Skeletal muscle satellite cell (primary cell): Measurements from ENCODE around the gene HIVEP3.

Experiments
- H3K27me3 ChIP-seq: 2 replicates; pipeline ENCODE4 v1.7.0; 2013; ENCODE audit warnings: low read length; ENCODE audit not compliant: control insufficient read depth, insufficient read depth
- H3K36me3 ChIP-seq: 2 replicates; pipeline ENCODE4 v1.7.0; 2013; ENCODE audit warnings: mild to moderate bottlenecking, control low read depth, low read length; ENCODE audit not compliant: insufficient read depth
- H3K4me1 ChIP-seq: 2 replicates; pipeline ENCODE4 v1.7.0; 2013; ENCODE audit warnings: low read length; ENCODE audit not compliant: control insufficient read depth, insufficient read depth
- H3K4me2 ChIP-seq: 2 replicates; pipeline ENCODE4 v1.7.0; 2013; ENCODE audit warnings: mild to moderate bottlenecking, low read length
- H3K4me3 ChIP-seq: 2 replicates; pipeline ENCODE4 v1.7.0; 2013; ENCODE audit warnings: low read length
- H3K9ac ChIP-seq: 2 replicates; pipeline ENCODE4 v1.7.0; 2013; ENCODE audit warnings: mild to moderate bottlenecking, low read depth, low read length, moderate library complexity
- H3K9me3 ChIP-seq: replicated peaks from 2 replicates; pipeline ENCODE4 v1.7.0; 2013; ENCODE audit warnings: mild to moderate bottlenecking, control low read depth, low read length

HIVEP3 gene

DNA sequence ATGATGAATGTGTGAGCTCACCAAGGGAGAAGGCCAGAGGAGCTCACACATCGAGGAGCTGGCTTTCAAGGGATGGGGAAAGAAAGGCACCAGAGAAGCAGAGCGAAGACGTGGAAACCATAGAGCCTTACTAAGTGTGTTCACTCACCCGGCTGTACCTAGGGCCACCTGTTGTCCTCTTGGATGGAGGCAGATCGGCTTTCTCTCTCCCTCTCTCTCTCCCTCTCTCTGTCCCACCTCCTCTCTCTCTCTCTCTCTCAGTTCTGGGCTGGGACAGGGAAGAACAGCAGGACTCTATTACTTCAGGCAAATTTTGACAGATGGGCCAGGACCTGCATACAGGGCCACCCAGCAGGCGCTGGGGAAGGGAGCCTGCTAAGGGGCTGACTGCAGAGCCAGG lies 64.8 kb downstream of the HIVEP3 start:
- H3K9ac ChIP-seq, result no peak overlapping the region
- no peak overlapping the region for H3K4me3 ChIP-seq
- no peaks in the 10 kb centered on the region for H3K9me3 ChIP-seq
- H3K27me3 ChIP-seq, result peaks cover 9% of the 10 kb centered on the region
- H3K4me2 ChIP-seq, result no peak overlapping the region
- H3K4me1 ChIP-seq, result no peaks in the 10 kb centered on the region
- no peaks in the 10 kb centered on the region for H3K36me3 ChIP-seq

DNA sequence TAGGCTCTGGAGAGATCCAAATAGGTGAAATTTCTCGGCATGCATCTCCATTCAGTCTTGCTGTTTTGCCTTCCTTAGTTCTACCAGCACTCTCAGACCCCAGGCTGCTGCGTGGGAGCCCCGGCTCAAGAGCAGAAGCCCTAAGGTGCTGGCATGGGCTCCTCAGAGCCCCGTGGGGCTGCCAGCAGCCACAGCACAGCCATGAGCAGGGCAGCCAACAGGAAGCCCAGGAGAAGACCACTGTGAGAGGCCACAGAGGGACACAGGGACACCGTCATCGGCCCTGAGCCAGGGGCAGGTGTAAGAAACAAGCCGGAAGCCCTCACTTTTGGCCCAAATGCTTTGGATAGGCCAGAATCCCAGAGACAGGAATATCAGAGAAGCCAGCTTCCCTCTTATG lies 66.6 kb downstream of the HIVEP3 start:
- no peak overlapping the region for H3K4me3 ChIP-seq
- H3K27me3 ChIP-seq, result peaks cover 12% of the 10 kb centered on the region
- H3K9ac ChIP-seq, result no peak overlapping the region
- H3K9me3 ChIP-seq, result no peaks in the 10 kb centered on the region
- H3K4me1 ChIP-seq, result no peaks in the 10 kb centered on the region
- H3K36me3 ChIP-seq, result no peaks in the 10 kb centered on the region
- no peak overlapping the region for H3K4me2 ChIP-seq

DNA sequence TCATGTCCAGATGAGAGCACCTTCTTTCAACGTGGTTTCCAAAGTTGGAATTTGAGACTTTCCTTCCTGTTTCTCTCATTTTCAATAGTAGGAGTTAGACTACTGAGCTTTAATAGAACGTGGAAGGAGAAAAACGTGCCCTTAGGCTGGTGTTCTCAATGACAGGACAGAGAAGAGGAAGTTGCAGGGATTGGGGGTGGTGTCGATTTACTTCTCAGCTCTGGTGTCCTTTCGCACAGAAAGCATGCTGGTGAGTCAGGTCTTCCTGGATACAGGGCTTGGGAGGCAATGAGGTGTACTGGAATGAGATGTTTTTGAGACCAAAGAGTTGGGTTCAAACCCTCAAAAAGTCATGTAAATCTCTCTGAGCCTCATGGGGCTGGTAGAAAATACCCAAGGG lies 67.1 kb downstream of the HIVEP3 start:
- no peaks in the 10 kb centered on the region for H3K36me3 ChIP-seq
- H3K27me3 ChIP-seq, result peaks cover 15% of the 10 kb centered on the region
- no peaks in the 10 kb centered on the region for H3K9me3 ChIP-seq
- no peak overlapping the region for H3K4me3 ChIP-seq
- no peaks in the 10 kb centered on the region for H3K4me1 ChIP-seq
- H3K4me2 ChIP-seq, result no peak overlapping the region
- no peak overlapping the region for H3K9ac ChIP-seq

DNA sequence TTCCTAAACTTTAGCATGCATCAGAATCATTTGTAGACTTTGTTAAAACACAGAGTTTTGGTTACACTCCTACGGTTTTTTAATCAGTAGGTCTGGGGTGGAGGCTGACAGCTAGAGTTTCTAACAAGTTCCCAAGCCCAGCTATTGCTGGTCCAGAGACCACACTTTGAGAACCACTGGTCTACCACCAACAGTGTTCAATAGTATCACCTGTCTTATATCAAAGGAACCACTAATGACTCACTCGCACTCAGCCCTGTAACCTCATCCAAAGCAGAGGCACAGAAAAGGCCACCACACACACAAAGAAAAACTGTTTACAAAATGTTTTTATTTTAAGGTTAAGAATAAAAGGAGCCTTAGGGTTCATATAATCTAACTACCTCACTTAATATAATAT lies 68.7 kb downstream of the HIVEP3 start:
- H3K9ac ChIP-seq, result no peak overlapping the region

DNA sequence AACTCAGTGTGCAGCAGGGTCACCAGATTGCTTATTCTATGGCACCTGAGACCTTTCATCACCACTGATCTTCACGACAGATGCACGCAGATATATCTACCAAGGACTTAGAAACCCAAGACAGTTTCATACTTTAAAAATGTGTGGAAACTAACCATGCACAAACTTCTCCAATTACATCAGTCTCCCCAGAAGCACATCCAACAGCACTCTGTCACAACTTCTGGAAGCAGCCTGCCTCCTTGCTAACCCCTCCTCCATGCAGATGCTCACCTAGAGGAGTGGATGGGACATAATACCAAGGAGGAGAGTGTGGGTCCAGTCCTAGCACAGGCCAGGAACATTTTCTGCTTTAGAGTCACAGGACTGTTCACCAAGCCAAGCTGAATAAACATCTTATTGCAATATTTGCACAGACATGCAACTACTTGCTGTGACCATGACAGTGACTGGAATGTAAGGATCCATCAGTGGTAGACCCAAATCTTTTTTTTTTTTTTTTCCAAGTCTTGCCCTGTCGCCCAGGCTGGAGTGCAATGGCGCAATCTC lies 69.4 kb downstream of the HIVEP3 start:
- Histone ChIP-seq H3K4me1 (no peaks in the 10 kb centered on the region), H3K27me3 (peaks cover 10% of the 10 kb centered on the region), H3K9me3 (no peaks in the 10 kb centered on the region), H3K4me2 (no peak overlapping the region), H3K9ac (no peak overlapping the region), H3K4me3 (no peak overlapping the region), H3K36me3 (no peaks in the 10 kb centered on the region)

More for the DNA sequence above, 68.7 kb downstream of the HIVEP3 start:
- no peaks in the 10 kb centered on the region for H3K36me3 ChIP-seq
- no peaks in the 10 kb centered on the region for H3K9me3 ChIP-seq
- no peak overlapping the region for H3K4me3 ChIP-seq
- peaks cover 10% of the 10 kb centered on the region for H3K27me3 ChIP-seq
- no peaks in the 10 kb centered on the region for H3K4me1 ChIP-seq
- no peak overlapping the region for H3K4me2 ChIP-seq

DNA sequence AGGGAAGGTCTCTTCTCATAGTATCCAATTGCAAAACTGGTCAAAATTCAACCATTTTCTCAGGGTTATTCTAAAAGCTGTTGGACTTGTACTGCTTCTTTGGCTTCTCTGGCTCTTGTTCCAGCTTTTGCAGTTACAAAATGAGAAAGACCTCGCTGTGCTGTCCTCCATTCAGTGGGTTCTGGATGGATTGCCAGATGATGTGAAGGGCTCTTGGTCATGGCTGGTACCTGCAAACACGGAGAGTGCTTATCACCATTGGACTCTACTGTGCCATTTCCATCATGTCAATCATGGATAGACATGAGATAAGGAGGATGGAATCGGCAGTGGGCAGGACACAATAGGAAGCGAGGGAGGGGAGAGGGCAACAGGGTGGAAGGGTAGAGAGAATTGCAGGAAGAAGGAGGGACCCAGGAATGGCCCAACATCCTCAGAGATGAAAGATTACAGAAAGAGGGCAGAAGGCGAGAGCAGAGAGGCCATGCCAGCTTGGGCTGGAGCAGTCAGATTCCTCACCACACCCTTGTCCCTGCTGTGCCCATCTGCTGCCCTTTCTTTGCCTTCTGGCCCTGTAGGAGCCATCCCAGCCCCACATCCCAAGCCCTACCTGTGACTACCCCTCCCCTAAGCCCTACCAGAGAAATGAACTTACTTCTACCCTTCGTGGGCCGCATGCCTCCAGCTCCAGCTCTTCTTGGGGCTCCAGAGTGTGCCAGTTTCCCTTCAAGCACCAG lies 70.3 kb downstream of the HIVEP3 start:
- no peak overlapping the region for H3K4me3 ChIP-seq
- no peaks in the 10 kb centered on the region for H3K36me3 ChIP-seq
- H3K9me3 ChIP-seq, result no peaks in the 10 kb centered on the region
- H3K4me2 ChIP-seq, result no peak overlapping the region
- H3K4me1 ChIP-seq, result no peaks in the 10 kb centered on the region
- no peak overlapping the region for H3K9ac ChIP-seq
- peaks cover 6% of the 10 kb centered on the region for H3K27me3 ChIP-seq

DNA sequence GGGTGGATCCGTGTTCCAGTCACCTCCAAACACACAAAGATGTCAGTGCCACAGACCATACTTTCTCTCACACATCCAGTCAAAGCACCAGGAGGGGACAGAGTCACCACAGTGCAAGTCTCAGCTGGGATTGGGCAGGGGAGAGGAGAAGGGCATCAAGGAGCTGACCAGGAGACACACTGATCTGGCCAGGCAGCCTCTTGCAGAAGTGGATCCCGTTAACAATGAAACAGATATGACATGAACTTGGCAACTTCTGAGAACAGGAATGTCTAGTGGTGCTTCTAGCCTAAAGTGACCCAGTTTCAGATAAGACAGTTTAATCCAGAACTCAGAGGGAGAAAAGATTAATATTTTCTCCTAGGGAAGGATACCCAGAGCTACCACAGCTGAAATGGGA lies 71.0 kb downstream of the HIVEP3 start:
- Histone ChIP-seq H3K36me3 (no peaks in the 10 kb centered on the region), H3K4me2 (no peak overlapping the region), H3K9ac (no peak overlapping the region), H3K4me1 (no peaks in the 10 kb centered on the region), H3K27me3 (peaks cover 6% of the 10 kb centered on the region), H3K9me3 (no peaks in the 10 kb centered on the region), H3K4me3 (no peak overlapping the region)

DNA sequence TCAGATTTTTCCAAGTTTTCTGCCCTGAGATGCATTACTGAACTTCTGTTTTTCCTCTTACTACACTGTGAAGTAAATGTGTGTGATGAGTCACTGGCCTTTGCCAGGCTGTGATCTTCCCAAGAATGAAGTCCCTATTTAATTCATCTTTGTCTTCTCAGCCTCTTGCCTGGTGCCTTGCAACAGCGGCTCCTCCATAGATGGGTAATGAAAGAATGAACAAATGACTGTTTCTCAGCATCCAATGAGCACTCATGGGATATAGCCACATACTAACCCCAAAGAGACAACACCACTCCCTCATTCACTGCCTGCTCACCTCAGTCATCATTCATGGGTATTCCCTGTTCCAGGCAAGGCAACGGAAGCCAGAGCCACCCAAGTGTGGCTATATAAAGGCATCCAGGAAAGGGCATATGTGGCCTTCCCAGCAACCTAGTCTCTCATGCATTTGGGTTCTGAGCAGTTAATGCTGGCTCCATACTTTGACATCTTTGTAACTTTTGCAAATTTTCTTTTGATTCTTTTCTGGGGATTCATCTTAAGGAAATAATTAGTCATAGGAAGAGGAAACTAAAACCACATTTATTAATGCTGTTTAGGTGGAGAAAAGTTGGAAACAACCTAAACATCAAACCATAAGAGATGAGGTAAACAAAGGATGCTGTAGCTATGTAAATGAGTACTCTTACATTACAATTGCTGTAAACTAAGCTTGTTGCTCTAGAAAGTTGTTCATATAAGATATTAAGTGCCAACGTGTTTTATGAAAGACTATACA lies 71.9 kb downstream of the HIVEP3 start:
- no peak overlapping the region for H3K4me3 ChIP-seq
- peaks cover 8% of the 10 kb centered on the region for H3K27me3 ChIP-seq
- no peaks in the 10 kb centered on the region for H3K36me3 ChIP-seq
- H3K4me1 ChIP-seq, result no peaks in the 10 kb centered on the region
- no peak overlapping the region for H3K4me2 ChIP-seq
- H3K9me3 ChIP-seq, result no peaks in the 10 kb centered on the region
- H3K9ac ChIP-seq, result no peak overlapping the region

DNA sequence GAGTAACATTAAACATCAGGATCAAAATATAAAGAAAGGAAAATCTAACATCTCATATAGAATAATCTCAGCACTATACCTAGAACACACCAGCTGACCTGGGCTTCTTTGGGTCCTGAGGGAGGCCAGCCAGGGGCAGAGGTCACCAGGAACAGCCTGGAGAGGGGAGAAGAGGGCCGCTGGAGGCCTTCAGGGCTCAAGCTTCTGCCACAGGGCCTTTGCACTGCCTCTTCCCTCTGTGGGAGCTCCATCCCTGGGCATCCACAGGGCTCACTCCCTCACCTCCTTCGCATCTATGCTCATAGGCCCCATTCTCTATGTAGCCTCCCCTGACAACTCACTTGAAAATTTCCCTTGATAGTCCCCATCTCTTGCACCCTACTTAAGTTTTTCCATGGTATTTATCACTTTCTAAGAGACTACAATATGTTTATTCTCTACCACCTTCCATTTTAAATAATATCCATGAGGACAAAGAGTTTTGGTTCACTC lies 73.9 kb downstream of the HIVEP3 start:
- Histone ChIP-seq H3K36me3 (no peaks in the 10 kb centered on the region), H3K27me3 (peaks cover 8% of the 10 kb centered on the region), H3K9ac (no peak overlapping the region), H3K4me1 (no peaks in the 10 kb centered on the region), H3K4me3 (no peak overlapping the region), H3K9me3 (no peaks in the 10 kb centered on the region), H3K4me2 (no peak overlapping the region)

DNA sequence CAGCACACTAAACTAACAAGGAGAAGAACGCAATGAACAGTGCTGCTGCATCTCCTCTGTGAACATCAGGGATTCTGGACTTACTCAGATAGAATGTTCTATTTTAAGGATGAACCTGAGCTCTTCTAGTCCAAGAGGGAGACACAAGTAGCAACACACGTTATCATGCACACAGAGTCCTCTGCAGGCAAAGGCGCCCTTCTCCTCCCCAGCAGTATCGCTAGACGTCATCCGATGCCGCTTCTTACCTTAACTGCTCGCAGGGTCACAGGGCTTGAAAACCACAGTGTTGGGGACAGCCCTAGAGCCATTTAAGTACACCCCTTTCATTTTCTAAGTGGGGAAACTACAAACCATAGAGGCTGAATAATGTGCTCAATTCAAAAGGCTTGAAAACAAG lies 74.5 kb downstream of the HIVEP3 start:
- Histone ChIP-seq H3K9ac (no peak overlapping the region), H3K36me3 (no peaks in the 10 kb centered on the region), H3K27me3 (peaks cover 10% of the 10 kb centered on the region), H3K4me2 (no peak overlapping the region), H3K4me1 (no peaks in the 10 kb centered on the region), H3K4me3 (no peak overlapping the region), H3K9me3 (no peaks in the 10 kb centered on the region)

DNA sequence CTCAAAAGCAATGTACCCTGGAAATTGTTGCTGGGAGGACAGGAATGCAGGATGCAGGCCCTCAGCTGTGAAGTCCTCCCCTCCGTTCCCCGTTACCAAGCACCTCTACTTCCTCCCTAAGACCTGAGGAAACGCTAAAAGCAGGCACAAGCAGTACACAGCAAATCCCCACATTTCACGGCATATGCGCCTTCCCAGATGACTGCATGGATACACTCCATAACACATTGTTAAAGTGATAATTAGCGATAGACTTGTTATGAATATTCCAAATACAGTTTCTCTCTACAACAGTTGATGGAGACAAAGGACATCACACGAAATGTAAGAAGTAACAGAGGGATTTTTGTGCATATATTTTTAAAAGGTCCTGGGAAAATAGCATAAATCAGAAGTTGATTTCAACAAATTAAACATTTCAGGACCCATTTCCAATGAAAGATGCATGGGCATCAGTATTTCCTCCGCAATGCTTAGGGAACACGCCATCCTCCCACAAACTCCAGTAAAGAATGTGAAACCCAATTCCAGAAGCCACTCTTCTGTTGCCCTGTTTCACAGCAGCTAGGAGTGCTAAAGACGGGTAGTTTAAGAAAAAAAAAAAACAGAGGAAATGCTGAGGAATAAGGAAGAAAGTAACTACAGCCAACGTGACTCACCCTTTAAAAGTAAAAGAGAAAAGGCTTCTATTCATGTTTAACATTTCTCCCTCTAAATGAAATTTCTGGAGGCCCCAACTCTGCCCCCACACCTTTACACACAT lies 75.5 kb downstream of the HIVEP3 start:
- H3K4me1 ChIP-seq, result no peaks in the 10 kb centered on the region
- no peak overlapping the region for H3K9ac ChIP-seq
- H3K9me3 ChIP-seq, result no peaks in the 10 kb centered on the region
- no peak overlapping the region for H3K4me2 ChIP-seq
- H3K27me3 ChIP-seq, result peaks cover 19% of the 10 kb centered on the region
- H3K36me3 ChIP-seq, result no peaks in the 10 kb centered on the region
- no peak overlapping the region for H3K4me3 ChIP-seq
